Erythroblast (primary cell): ENCODE data around the gene VAV3.

ENCODE experiments used
- GATA1 ChIP-seq: IDR thresholded peaks from 2 replicates; pipeline ENCODE4 v1.6.1; 2011; ENCODE audit warnings: low read depth, mild to moderate bottlenecking, control low read depth, low read length, moderate library complexity
- POLR2A ChIP-seq: IDR thresholded peaks from 2 replicates; pipeline ENCODE4 v1.6.1; 2011; ENCODE audit warnings: mild to moderate bottlenecking, low read length

GRCh38 chr1:108009603-108010195, 44.7 kb upstream of the VAV3 start:
- TF ChIP-seq POLR2A (no peak), GATA1 (no peak)
